GM11168 (cell line): ENCODE measurements around the gene ITPR1.

Experiments
- in situ Hi-C: fragments of 300-500 bp; cut with MboI; formaldehyde crosslinking; loops from one replicate; pipeline ENCODE4 v1.12.0; 2022; ENCODE audit warnings: low sequenced_read_pairs; ENCODE audit not compliant: unreplicated experiment

ITPR1 gene

GRCh38 chr3:4830586-4830914 lies 337.4 kb downstream of the ITPR1 start:
- in situ Hi-C loops: loop anchor here (10.0 kb wide), 1 partner anchor 144 kb away; the partner anchor contains the start of gene BHLHE40

- in situ Hi-C loops: loop anchor here (10.0 kb wide), 1 partner anchor 143 kb away; the partner anchor contains the start of gene BHLHE40
These were observed 338.4 kb downstream of the ITPR1 start for GRCh38 chr3:4831580-4831950.

- in situ Hi-C loops: loop anchor here (10.0 kb wide), 1 partner anchor 141 kb away; the partner anchor contains the start of gene BHLHE40
These were observed 340.3 kb downstream of the ITPR1 start for GRCh38 chr3:4833471-4833870.

- in situ Hi-C loops: loop anchor here (10.0 kb wide), 1 partner anchor 140 kb away; the partner anchor contains the start of gene BHLHE40
These were observed 341.3 kb downstream of the ITPR1 start for GRCh38 chr3:4834403-4834866.

- in situ Hi-C loops: loop anchor here (10.0 kb wide), 1 partner anchor 139 kb away; the partner anchor contains the start of gene BHLHE40
These were observed 342.5 kb downstream of the ITPR1 start for GRCh38 chr3:4835616-4836043.

GRCh38 chr3:4836516-4836915 lies 343.4 kb downstream of the ITPR1 start:
- in situ Hi-C loops: loop anchor here (10.0 kb wide), 1 partner anchor 138 kb away; the partner anchor contains the start of gene BHLHE40

- in situ Hi-C loops: loop anchor here (10.0 kb wide), 1 partner anchor 137 kb away; the partner anchor contains the start of gene BHLHE40
These were observed 344.3 kb downstream of the ITPR1 start for GRCh38 chr3:4837374-4837930.

- in situ Hi-C loops: loop anchor here (10.0 kb wide), 1 partner anchor 136 kb away; the partner anchor contains the start of gene BHLHE40
These were observed 345.5 kb downstream of the ITPR1 start for GRCh38 chr3:4838621-4839022.

- in situ Hi-C loops: loop anchor here (10.0 kb wide), 1 partner anchor 136 kb away; the partner anchor contains the start of gene BHLHE40
These were observed 346.1 kb downstream of the ITPR1 start for GRCh38 chr3:4839278-4839677.

GRCh38 chr3:4841225-4841624 lies 348.1 kb downstream of the ITPR1 start:
- in situ Hi-C loops: loop anchor here (5.0 kb wide), 1 partner anchor 119 kb away; no protein-coding TSS in a partner anchor

- in situ Hi-C loops: loop anchor here (5.0 kb wide), 1 partner anchor 120 kb away; no protein-coding TSS in a partner anchor
These were observed 348.8 kb downstream of the ITPR1 start for GRCh38 chr3:4841776-4842440.

GRCh38 chr3:4843619-4844018 lies 350.5 kb downstream of the ITPR1 start:
- in situ Hi-C loops: loop anchor here (5.0 kb wide), 1 partner anchor 121 kb away; no protein-coding TSS in a partner anchor

GRCh38 chr3:4845882-4846281 lies 352.7 kb downstream of the ITPR1 start:
- in situ Hi-C loops: no loop called here

GRCh38 chr3:4846543-4846942 lies 353.4 kb downstream of the ITPR1 start:
- in situ Hi-C loops: no loop called here

GRCh38 chr3:4848176-4848825 lies 355.2 kb downstream of the ITPR1 start:
- in situ Hi-C loops: no loop called here

GRCh38 chr3:4849136-4849535 lies 356.0 kb downstream of the ITPR1 start:
- in situ Hi-C loops: no loop called here

- in situ Hi-C loops: no loop called here
These were observed 356.6 kb downstream of the ITPR1 start for GRCh38 chr3:4849739-4850138.

GRCh38 chr3:4850211-4850927 lies 357.2 kb downstream of the ITPR1 start:
- in situ Hi-C loops: no loop called here

GRCh38 chr3:4850928-4851265 lies 357.7 kb downstream of the ITPR1 start:
- in situ Hi-C loops: no loop called here
